ENCODE results near the gene GGT6.
A peak's percentile ranks its signal among the peaks of the same experiment; 100 is the strongest.

DNA sequence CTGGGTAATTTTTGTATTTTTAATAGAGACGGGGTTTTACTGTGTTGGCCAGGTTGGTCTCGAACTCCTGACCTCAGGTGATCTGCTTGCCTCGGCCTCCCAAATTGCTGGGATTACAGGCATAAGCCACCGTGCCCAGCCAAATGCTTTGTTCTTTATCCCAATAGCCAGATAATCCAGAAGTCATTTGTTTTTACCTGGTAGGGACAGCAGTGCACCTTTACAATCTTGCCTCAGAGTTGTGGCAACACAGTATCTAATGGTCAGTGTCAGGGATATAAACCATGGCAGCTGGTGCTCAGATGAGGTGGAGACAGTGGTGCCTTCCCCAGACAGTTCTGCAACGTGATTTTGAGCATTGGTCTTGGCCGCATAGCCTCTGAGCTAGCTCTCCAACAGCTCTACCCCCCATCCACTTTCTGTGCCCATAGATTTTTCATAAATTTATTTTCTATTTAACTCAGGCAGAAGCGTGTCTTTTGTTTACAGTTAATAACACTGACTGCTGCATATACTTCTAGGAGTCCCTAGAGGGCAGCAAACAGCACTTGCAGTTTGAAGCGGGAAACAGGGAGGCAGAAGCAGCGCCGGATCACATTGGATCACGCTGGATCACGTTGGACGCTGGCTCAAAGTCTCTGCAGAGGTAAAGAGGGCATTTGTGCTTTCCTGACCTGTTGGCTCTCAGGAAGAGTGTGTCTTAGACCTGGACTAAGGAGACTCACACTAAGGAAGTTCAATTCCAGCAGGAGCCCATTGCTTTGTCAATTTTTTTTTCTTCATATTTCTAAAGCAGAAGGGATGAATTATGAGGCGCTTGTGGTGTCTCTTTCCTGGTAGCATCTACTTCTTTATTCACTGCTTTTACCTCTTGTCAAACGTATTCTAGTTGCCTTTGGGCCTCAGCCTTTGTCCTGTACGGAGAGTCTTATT, 5.1 kb upstream of the GGT6 start:
- TF ChIP-seq, protein P1, sequence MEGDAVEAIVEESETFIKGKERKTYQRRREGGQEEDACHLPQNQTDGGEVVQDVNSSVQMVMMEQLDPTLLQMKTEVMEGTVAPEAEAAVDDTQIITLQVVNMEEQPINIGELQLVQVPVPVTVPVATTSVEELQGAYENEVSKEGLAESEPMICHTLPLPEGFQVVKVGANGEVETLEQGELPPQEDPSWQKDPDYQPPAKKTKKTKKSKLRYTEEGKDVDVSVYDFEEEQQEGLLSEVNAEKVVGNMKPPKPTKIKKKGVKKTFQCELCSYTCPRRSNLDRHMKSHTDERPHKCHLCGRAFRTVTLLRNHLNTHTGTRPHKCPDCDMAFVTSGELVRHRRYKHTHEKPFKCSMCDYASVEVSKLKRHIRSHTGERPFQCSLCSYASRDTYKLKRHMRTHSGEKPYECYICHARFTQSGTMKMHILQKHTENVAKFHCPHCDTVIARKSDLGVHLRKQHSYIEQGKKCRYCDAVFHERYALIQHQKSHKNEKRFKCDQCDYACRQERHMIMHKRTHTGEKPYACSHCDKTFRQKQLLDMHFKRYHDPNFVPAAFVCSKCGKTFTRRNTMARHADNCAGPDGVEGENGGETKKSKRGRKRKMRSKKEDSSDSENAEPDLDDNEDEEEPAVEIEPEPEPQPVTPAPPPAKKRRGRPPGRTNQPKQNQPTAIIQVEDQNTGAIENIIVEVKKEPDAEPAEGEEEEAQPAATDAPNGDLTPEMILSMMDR (IDR thresholded peaks at IDR 0.05; ENCODE audit: low read depth, low read length) = peak; percentile 63
- no peak for TF ChIP-seq EZH2phosphoT487 (IDR thresholded peaks at IDR 0.05; ENCODE audit: low read depth)

Measured in OCI-LY3 (cell line).